HepG2 (cell line): Measurements from ENCODE around the gene TPM2. TPM values are rescaled to one million over a fixed set of nuclear protein-coding genes. Genes with fewer than 3 reads are reported as not detected.
A peak's percentile ranks its signal among the peaks of the same experiment; 100 is the strongest.

Experiments
- AGO1 ChIP-seq: fragments of 200-400 bp; formaldehyde crosslinking; IDR thresholded peaks from 2 replicates; pipeline ENCODE4 v1.6.1; 2017; ENCODE audit warnings: mild to moderate bottlenecking, low read depth, low read length, moderate library complexity; ENCODE audit not compliant: poor library complexity, severe bottlenecking
- ATF7 ChIP-seq, 2 experiments: fragments of 450-650 bp in 1 of 2; sonication (generic) in 1 of 2; formaldehyde crosslinking in 1 of 2; IDR thresholded peaks; 2 replicates each; pipeline versions ENCODE4 v1.4.0 to v1.6.1; 2016 to 2020; ENCODE audit warnings: antibody characterized with exemption in 1 of 2, mild to moderate bottlenecking in 1 of 2, missing genetic modification reagents in 1 of 2
- ATM ChIP-seq: fragments of 450-650 bp; IDR thresholded peaks from 2 replicates; pipeline ENCODE4 v1.7.1; 2017; ENCODE audit warnings: mild to moderate bottlenecking, borderline replicate concordance
- CCAR2 ChIP-seq: fragments of 200-400 bp; formaldehyde crosslinking; optimal IDR thresholded peaks from 2 replicates; pipeline ENCODE3; 2018; ENCODE audit warnings: low read depth, mild to moderate bottlenecking, low read length, moderate library complexity
- ERF ChIP-seq: IDR thresholded peaks from 2 replicates; pipeline ENCODE4 v1.6.1; 2018; ENCODE audit warnings: missing biosample characterization, missing genetic modification reagents
- FOXJ3 ChIP-seq: sonication (generic); formaldehyde crosslinking; IDR thresholded peaks from 2 replicates; pipeline ENCODE4 v1.4.0; 2020; ENCODE audit warnings: missing genetic modification reagents, mild to moderate bottlenecking, borderline replicate concordance
- GATAD1 ChIP-seq: IDR thresholded peaks from 2 replicates; pipeline ENCODE4 v1.6.1; 2016; ENCODE audit warnings: missing genetic modification reagents, missing compliant biosample characterization
- HHEX ChIP-seq: IDR thresholded peaks from 2 replicates; pipeline ENCODE4 v1.6.1; 2016; ENCODE audit warnings: control low read depth
- NFYC ChIP-seq: IDR thresholded peaks from 2 replicates; pipeline ENCODE4 v1.6.1; 2016; ENCODE audit warnings: missing genetic modification reagents, missing compliant biosample characterization
- PHF21A ChIP-seq: sonication (generic); formaldehyde crosslinking; IDR thresholded peaks from 2 replicates; pipeline ENCODE4 v1.5.0; 2020; ENCODE audit warnings: mild to moderate bottlenecking, missing genetic modification reagents
- RBM39 ChIP-seq: fragments of 200-400 bp; formaldehyde crosslinking; IDR thresholded peaks from one replicate; pipeline ENCODE4 v1.6.1; 2018; ENCODE audit warnings: antibody characterized with exemption, mild to moderate bottlenecking, low read depth, low read length; ENCODE audit not compliant: poor library complexity, severe bottlenecking
- RXRB ChIP-seq: IDR thresholded peaks from 2 replicates; pipeline ENCODE4 v1.6.1; 2016; ENCODE audit warnings: borderline replicate concordance, missing genetic modification reagents, missing compliant biosample characterization
- SATB2 ChIP-seq: sonication (generic); formaldehyde crosslinking; IDR thresholded peaks from 2 replicates; pipeline ENCODE4 v1.5.0; 2020; ENCODE audit warnings: missing genetic modification reagents
- ZKSCAN8 ChIP-seq: IDR thresholded peaks from 2 replicates; pipeline ENCODE4 v1.6.1; 2016; ENCODE audit warnings: borderline replicate concordance, missing genetic modification reagents, missing compliant biosample characterization
- ZMYM4 ChIP-seq: sonication (generic); formaldehyde crosslinking; IDR thresholded peaks from 2 replicates; pipeline ENCODE4 v1.8.1; 2023; ENCODE audit warnings: mild to moderate bottlenecking, missing genetic modification reagents
- ZNF430 ChIP-seq: sonication (generic); formaldehyde crosslinking; IDR thresholded peaks from 2 replicates; pipeline ENCODE4 v1.9.0; 2021; ENCODE audit warnings: mild to moderate bottlenecking, missing genetic modification reagents
- ZNF619 ChIP-seq: sonication (generic); formaldehyde crosslinking; IDR thresholded peaks from 2 replicates; pipeline ENCODE4 v1.4.0; 2020; ENCODE audit warnings: mild to moderate bottlenecking, missing genetic modification reagents
- ZSCAN9 ChIP-seq: IDR thresholded peaks from 2 replicates; pipeline ENCODE4 v1.6.1; 2016; ENCODE audit warnings: borderline replicate concordance
- polyA plus RNA-seq, 8 experiments: library from polyadenylated mRNA; depleted of rRNA in 3 of 8; stranded (reverse) in 7 of 8; unstranded in 1 of 8; fragments of >200 nt; fragmentation: Illumina TruSeq in 4 of 8; extraction: Trizol in 4 of 8; gene quantifications; 2 replicates each; pipeline versions ENCODE4 v1.2.1 to v1.2.3, GENCODE V29; 2011 to 2016; ENCODE audit warnings: low read depth in 4 of 8, missing spikeins in 1 of 8, mixed read lengths in 1 of 8; ENCODE audit not compliant: insufficient read depth in 1 of 8
- total RNA-seq, 5 experiments: library from RNA; depleted of rRNA; stranded (reverse); fragments of >200 nt; fragmentation: Illumina TruSeq; extraction: Trizol; gene quantifications; 2 replicates each; pipeline ENCODE4 v1.2.3, GENCODE V29; 2016; ENCODE audit warnings: low read depth in 1 of 5
- TF ChIP-seq, protein P1 (sequence below): sonication (generic); formaldehyde crosslinking; IDR thresholded peaks from 2 replicates; pipeline ENCODE4 v1.4.0; 2020; ENCODE audit warnings: mild to moderate bottlenecking, missing genetic modification reagents
- TF ChIP-seq, protein P2 (sequence below): sonication (generic); formaldehyde crosslinking; IDR thresholded peaks from 2 replicates; pipeline ENCODE4 v1.8.0; 2023; ENCODE audit warnings: mild to moderate bottlenecking, missing genetic modification reagents
- TF ChIP-seq, protein P3 (sequence below): IDR thresholded peaks from 2 replicates; pipeline ENCODE4 v1.6.1; 2012; ENCODE audit warnings: inconsistent platforms
- TF ChIP-seq, protein P4 (sequence below): IDR thresholded peaks from 2 replicates; pipeline ENCODE4 v1.6.1; 2016
- TF ChIP-seq, protein P5 (sequence below): sonication (generic); formaldehyde crosslinking; IDR thresholded peaks from 2 replicates; pipeline ENCODE4 v1.4.0; 2020; ENCODE audit warnings: missing genetic modification reagents

The TPM2 gene
- total and polyA plus RNA-seq, 2 of the 13 experiments (the other 11 are each of a cell fraction or from before 2014, with no cell fraction given) = 3.1 to 10.7 TPM

DNA sequence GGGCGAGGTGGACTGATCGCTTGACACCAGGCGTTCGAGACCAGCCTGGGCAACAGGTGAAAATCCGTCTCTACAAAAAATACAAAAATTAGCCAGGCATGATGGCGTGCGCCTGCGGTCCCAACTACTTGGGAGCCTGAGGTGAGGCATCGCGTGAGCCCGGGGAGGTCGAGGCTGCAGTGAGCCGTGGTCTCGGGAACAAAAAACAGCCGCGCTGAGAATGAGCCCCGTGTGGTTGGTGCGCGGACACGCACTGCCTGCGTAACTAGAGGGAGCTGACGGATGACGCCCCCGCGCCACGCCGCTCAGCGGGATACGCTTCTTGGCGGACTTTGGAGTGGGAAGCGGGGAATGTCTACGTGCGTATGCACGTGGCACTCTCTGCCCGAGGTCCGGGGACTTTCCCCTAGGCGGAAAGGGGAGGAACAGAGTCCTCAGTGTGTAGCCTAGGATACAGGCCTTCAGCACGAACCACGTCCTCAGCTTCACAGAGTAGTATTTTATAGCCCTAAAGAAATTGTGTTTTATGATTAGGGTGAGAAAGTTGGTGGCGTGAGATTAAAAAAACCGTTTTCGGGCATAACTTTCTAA lies 32.1 kb downstream of the TPM2 start, which contains the start of gene RMRP (continued):
- TF ChIP-seq, protein P1, sequence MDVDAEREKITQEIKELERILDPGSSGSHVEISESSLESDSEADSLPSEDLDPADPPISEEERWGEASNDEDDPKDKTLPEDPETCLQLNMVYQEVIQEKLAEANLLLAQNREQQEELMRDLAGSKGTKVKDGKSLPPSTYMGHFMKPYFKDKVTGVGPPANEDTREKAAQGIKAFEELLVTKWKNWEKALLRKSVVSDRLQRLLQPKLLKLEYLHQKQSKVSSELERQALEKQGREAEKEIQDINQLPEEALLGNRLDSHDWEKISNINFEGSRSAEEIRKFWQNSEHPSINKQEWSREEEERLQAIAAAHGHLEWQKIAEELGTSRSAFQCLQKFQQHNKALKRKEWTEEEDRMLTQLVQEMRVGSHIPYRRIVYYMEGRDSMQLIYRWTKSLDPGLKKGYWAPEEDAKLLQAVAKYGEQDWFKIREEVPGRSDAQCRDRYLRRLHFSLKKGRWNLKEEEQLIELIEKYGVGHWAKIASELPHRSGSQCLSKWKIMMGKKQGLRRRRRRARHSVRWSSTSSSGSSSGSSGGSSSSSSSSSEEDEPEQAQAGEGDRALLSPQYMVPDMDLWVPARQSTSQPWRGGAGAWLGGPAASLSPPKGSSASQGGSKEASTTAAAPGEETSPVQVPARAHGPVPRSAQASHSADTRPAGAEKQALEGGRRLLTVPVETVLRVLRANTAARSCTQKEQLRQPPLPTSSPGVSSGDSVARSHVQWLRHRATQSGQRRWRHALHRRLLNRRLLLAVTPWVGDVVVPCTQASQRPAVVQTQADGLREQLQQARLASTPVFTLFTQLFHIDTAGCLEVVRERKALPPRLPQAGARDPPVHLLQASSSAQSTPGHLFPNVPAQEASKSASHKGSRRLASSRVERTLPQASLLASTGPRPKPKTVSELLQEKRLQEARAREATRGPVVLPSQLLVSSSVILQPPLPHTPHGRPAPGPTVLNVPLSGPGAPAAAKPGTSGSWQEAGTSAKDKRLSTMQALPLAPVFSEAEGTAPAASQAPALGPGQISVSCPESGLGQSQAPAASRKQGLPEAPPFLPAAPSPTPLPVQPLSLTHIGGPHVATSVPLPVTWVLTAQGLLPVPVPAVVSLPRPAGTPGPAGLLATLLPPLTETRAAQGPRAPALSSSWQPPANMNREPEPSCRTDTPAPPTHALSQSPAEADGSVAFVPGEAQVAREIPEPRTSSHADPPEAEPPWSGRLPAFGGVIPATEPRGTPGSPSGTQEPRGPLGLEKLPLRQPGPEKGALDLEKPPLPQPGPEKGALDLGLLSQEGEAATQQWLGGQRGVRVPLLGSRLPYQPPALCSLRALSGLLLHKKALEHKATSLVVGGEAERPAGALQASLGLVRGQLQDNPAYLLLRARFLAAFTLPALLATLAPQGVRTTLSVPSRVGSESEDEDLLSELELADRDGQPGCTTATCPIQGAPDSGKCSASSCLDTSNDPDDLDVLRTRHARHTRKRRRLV (CRISPR knock-in tag) = peak; percentile 100
- TF ChIP-seq ERF (CRISPR knock-in tag) = peak; percentile 89
- peak; percentile 86 for TF ChIP-seq ZMYM4 (CRISPR knock-in tag)
- peak; percentile 94 for TF ChIP-seq PHF21A (CRISPR knock-in tag)
- TF ChIP-seq FOXJ3 (CRISPR knock-in tag) = peak; percentile 80; the same call in 1 of the 2 replicates
- TF ChIP-seq SATB2 (CRISPR knock-in tag) = peak; percentile 64; the same call in 1 of the 2 replicates
- TF ChIP-seq ATM = no peak
- no peak for TF ChIP-seq AGO1
- TF ChIP-seq, protein P2, sequence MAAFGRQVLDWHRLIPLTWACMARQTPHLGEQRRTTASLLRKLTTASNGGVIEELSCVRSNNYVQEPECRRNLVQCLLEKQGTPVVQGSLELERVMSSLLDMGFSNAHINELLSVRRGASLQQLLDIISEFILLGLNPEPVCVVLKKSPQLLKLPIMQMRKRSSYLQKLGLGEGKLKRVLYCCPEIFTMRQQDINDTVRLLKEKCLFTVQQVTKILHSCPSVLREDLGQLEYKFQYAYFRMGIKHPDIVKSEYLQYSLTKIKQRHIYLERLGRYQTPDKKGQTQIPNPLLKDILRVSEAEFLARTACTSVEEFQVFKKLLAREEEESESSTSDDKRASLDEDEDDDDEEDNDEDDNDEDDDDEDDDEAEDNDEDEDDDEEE (CRISPR knock-in tag) = peak; percentile 93; the same call in 1 of the 2 replicates
- peak; percentile 98; the same call in 1 of the 2 replicates for TF ChIP-seq ZSCAN9 (CRISPR knock-in tag)
- TF ChIP-seq, protein P3, sequence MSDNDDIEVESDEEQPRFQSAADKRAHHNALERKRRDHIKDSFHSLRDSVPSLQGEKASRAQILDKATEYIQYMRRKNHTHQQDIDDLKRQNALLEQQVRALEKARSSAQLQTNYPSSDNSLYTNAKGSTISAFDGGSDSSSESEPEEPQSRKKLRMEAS = peak; percentile 99
- TF ChIP-seq RXRB (CRISPR knock-in tag) = peak; percentile 93
- TF ChIP-seq GATAD1 (CRISPR knock-in tag) = peak; percentile 84
- TF ChIP-seq ZKSCAN8 = peak; percentile 95
- peak; percentile 20; the same call in 1 of the 2 replicates for TF ChIP-seq ATF7 (IDR thresholded peaks at IDR 0.05)
- peak; percentile 77 for TF ChIP-seq ATF7 (CRISPR knock-in tag; IDR thresholded peaks at IDR 0.05)
- TF ChIP-seq NFYC (CRISPR knock-in tag) = peak; percentile 53; the same call in 1 of the 2 replicates
- TF ChIP-seq, protein P4, sequence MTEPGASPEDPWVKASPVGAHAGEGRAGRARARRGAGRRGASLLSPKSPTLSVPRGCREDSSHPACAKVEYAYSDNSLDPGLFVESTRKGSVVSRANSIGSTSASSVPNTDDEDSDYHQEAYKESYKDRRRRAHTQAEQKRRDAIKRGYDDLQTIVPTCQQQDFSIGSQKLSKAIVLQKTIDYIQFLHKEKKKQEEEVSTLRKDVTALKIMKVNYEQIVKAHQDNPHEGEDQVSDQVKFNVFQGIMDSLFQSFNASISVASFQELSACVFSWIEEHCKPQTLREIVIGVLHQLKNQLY (CRISPR knock-in tag) = peak; percentile 96
- TF ChIP-seq CCAR2 = peak; percentile 48
- TF ChIP-seq HHEX = no peak
- TF ChIP-seq, protein P5, sequence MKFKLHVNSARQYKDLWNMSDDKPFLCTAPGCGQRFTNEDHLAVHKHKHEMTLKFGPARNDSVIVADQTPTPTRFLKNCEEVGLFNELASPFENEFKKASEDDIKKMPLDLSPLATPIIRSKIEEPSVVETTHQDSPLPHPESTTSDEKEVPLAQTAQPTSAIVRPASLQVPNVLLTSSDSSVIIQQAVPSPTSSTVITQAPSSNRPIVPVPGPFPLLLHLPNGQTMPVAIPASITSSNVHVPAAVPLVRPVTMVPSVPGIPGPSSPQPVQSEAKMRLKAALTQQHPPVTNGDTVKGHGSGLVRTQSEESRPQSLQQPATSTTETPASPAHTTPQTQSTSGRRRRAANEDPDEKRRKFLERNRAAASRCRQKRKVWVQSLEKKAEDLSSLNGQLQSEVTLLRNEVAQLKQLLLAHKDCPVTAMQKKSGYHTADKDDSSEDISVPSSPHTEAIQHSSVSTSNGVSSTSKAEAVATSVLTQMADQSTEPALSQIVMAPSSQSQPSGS (CRISPR knock-in tag) = peak; percentile 95
- TF ChIP-seq RBM39 = no peak
- peak; percentile 94; the same call in 1 of the 2 replicates for TF ChIP-seq ZNF430 (CRISPR knock-in tag)
- TF ChIP-seq ZNF619 (CRISPR knock-in tag) = peak; percentile 69; the same call in 1 of the 2 replicates
